ENCODE data around the gene CACNA2D3. TPM values are rescaled to one million over a fixed set of nuclear protein-coding genes. Genes with fewer than 3 reads are reported as not detected.

The CACNA2D3 gene
- total and polyA plus RNA-seq, 2 experiments from 2014 or later = 0.30 to 0.43 TPM

DNA sequence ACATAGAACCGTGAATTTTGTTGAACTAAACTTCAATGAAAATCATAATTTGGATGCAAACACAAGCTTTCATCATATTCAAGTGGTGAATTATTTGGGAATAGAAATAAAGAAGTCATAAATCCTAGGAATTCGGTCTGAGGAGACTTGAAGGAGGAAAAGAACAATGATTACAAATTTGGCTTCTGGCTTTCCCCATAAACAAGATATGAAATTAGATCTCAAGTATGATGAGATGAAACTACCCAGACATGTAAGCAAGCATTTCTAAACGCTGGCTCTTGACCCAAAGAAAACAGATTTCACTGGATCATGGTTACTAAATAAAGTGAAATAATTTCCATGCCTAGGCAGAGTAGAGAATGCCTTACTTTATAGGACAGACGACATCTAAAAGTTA is 952.4 kb downstream of the CACNA2D3 start:
- no peaks in the 10 kb centered on the region for H3K9me2 ChIP-seq (ENCODE audit: insufficient read depth)
- H3K36me3 ChIP-seq (ENCODE audit: low read depth) = no peaks in the 10 kb centered on the region
- H4K20me1 ChIP-seq (ENCODE audit: insufficient read depth) = no peaks in the 10 kb centered on the region
- no peak for DNase-seq
- H3K27me3 ChIP-seq (replicated peaks; ENCODE audit: insufficient read depth) = no peaks in the 10 kb centered on the region
- no peak overlapping the region for H3K4me2 ChIP-seq (ENCODE audit: unreplicated experiment)
- no peak overlapping the region for H2AFZ ChIP-seq
- H3K79me2 ChIP-seq (ENCODE audit: insufficient read depth) = no peaks in the 10 kb centered on the region
- H3K9ac ChIP-seq = no peak overlapping the region
- TF ChIP-seq EZH2 (IDR thresholded peaks at IDR 0.05; ENCODE audit: insufficient read depth, poor library complexity, severe bottlenecking) = no peak
- no peak for TF ChIP-seq EZH2phosphoT487 (IDR thresholded peaks at IDR 0.05; ENCODE audit: insufficient read depth, low read depth)
- H3K4me3 ChIP-seq = no peak overlapping the region
- H3F3A ChIP-seq (ENCODE audit: insufficient read depth) = no peaks in the 10 kb centered on the region
- no peaks in the 10 kb centered on the region for H3K9me3 ChIP-seq (ENCODE audit: low read depth)
- H3K27ac ChIP-seq = no peak overlapping the region
- 43 to 50% methylated on average over 4 of the region's 4 CpGs for WGBS, 2 experiments (ENCODE audit: low coverage in 1 of 2, low lambda C conversion rate in 2 of 2, missing lambda C conversion rate in 2 of 2)
- H3K4me1 ChIP-seq (ENCODE audit: insufficient read depth) = no peaks in the 10 kb centered on the region
- in situ Hi-C loops (cut with MboI) = no loop called here

DNA sequence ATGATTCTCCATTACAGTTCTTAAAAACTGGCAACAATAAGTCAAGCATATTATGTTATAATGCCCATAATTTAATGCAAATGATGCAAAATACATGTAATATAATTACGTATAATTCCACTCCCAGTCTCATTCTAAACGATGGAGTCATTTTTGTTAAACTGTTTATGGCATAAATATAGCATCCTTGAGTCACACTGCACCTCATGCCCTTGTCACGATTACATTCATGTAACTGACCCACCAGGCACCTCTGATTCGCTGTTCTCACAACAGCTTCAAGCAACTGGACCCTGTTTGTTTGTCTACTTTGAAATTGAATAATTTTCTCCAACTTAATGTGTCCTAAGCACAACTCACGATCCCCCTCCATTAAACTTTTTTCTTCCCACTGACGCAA is 953.5 kb downstream of the CACNA2D3 start:
- Histone ChIP-seq H3F3A (ENCODE audit: insufficient read depth) (no peaks in the 10 kb centered on the region), H3K27ac (no peak overlapping the region), H3K79me2 (ENCODE audit: insufficient read depth) (no peaks in the 10 kb centered on the region), H3K4me3 (no peak overlapping the region), H3K4me1 (ENCODE audit: insufficient read depth) (no peaks in the 10 kb centered on the region), H2AFZ (no peak overlapping the region), H3K36me3 (ENCODE audit: low read depth) (no peaks in the 10 kb centered on the region), H3K9me2 (ENCODE audit: insufficient read depth) (no peaks in the 10 kb centered on the region), H3K4me2 (ENCODE audit: unreplicated experiment) (no peak overlapping the region), H3K9me3 (ENCODE audit: low read depth) (no peaks in the 10 kb centered on the region), H3K9ac (no peak overlapping the region), H3K27me3 (replicated peaks; ENCODE audit: insufficient read depth) (no peaks in the 10 kb centered on the region), H4K20me1 (ENCODE audit: insufficient read depth) (no peaks in the 10 kb centered on the region)
- 71 to 80% methylated on average over 6 of the region's 6 CpGs for WGBS, 2 experiments (ENCODE audit: low coverage in 1 of 2, low lambda C conversion rate in 2 of 2, missing lambda C conversion rate in 2 of 2)
- TF ChIP-seq EZH2 (IDR thresholded peaks at IDR 0.05; ENCODE audit: insufficient read depth, poor library complexity, severe bottlenecking) (no peak), EZH2phosphoT487 (IDR thresholded peaks at IDR 0.05; ENCODE audit: insufficient read depth, low read depth) (no peak)
- in situ Hi-C loops (cut with MboI) = no loop called here
- peak; percentile 46 for DNase-seq

DNA sequence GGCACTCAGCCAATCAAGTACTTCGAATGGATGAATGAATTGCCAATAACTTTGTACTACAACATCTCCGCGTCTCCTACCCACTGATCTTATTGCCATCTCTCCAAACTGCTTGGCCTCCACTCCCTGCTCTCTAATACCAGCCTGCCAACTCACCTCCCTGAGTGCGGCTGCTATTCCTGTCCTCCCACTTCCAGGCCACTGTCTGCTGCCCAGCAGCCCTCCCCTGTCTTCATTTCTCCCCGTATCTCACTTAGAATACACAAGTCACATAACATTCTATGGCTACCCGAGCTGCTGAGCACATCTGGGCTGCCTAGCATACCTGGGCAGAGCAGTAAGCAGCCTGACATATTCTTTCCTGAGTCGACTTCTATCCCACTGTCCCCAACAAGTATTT is 955.4 kb downstream of the CACNA2D3 start:
- no peaks in the 10 kb centered on the region for H4K20me1 ChIP-seq (ENCODE audit: insufficient read depth)
- no peak overlapping the region for H2AFZ ChIP-seq
- no peaks in the 10 kb centered on the region for H3K36me3 ChIP-seq (ENCODE audit: low read depth)
- no peaks in the 10 kb centered on the region for H3K9me3 ChIP-seq (ENCODE audit: low read depth)
- H3F3A ChIP-seq (ENCODE audit: insufficient read depth) = no peaks in the 10 kb centered on the region
- no peaks in the 10 kb centered on the region for H3K79me2 ChIP-seq (ENCODE audit: insufficient read depth)
- no peak for DNase-seq
- no peak overlapping the region for H3K4me3 ChIP-seq
- no peak overlapping the region for H3K27ac ChIP-seq
- H3K9ac ChIP-seq = no peak overlapping the region
- no peak overlapping the region for H3K4me2 ChIP-seq (ENCODE audit: unreplicated experiment)
- H3K27me3 ChIP-seq (replicated peaks; ENCODE audit: insufficient read depth) = no peaks in the 10 kb centered on the region
- no peaks in the 10 kb centered on the region for H3K4me1 ChIP-seq (ENCODE audit: insufficient read depth)
- in situ Hi-C loops (cut with MboI) = no loop called here
- no peaks in the 10 kb centered on the region for H3K9me2 ChIP-seq (ENCODE audit: insufficient read depth)
- TF ChIP-seq EZH2 (IDR thresholded peaks at IDR 0.05; ENCODE audit: insufficient read depth, poor library complexity, severe bottlenecking) = no peak
- TF ChIP-seq EZH2phosphoT487 (IDR thresholded peaks at IDR 0.05; ENCODE audit: insufficient read depth, low read depth) = no peak
- WGBS, 2 experiments (ENCODE audit: low coverage in 1 of 2, low lambda C conversion rate in 2 of 2, missing lambda C conversion rate in 2 of 2) = 63 to 69% methylated on average over 7 of the region's 7 CpGs

GRCh38 chr3:55078876-55079275 is 956.5 kb downstream of the CACNA2D3 start:
- Histone ChIP-seq H3K9ac (no peak overlapping the region), H3K4me2 (ENCODE audit: unreplicated experiment) (no peak overlapping the region), H3K36me3 (ENCODE audit: low read depth) (no peaks in the 10 kb centered on the region), H4K20me1 (ENCODE audit: insufficient read depth) (no peaks in the 10 kb centered on the region), H3K9me3 (ENCODE audit: low read depth) (no peaks in the 10 kb centered on the region), H3K4me1 (ENCODE audit: insufficient read depth) (no peaks in the 10 kb centered on the region), H3K9me2 (ENCODE audit: insufficient read depth) (no peaks in the 10 kb centered on the region), H3K27ac (no peak overlapping the region), H3K79me2 (ENCODE audit: insufficient read depth) (no peaks in the 10 kb centered on the region), H3F3A (ENCODE audit: insufficient read depth) (no peaks in the 10 kb centered on the region), H3K27me3 (replicated peaks; ENCODE audit: insufficient read depth) (no peaks in the 10 kb centered on the region), H2AFZ (no peak overlapping the region), H3K4me3 (no peak overlapping the region)
- in situ Hi-C loops (cut with MboI) = no loop called here
- 68 to 73% methylated on average over 7 of the region's 7 CpGs for WGBS, 2 experiments (ENCODE audit: low coverage in 1 of 2, low lambda C conversion rate in 2 of 2, missing lambda C conversion rate in 2 of 2)
- TF ChIP-seq EZH2phosphoT487 (IDR thresholded peaks at IDR 0.05; ENCODE audit: insufficient read depth, low read depth) (no peak), EZH2 (IDR thresholded peaks at IDR 0.05; ENCODE audit: insufficient read depth, poor library complexity, severe bottlenecking) (no peak)
- DNase-seq = no peak

DNA sequence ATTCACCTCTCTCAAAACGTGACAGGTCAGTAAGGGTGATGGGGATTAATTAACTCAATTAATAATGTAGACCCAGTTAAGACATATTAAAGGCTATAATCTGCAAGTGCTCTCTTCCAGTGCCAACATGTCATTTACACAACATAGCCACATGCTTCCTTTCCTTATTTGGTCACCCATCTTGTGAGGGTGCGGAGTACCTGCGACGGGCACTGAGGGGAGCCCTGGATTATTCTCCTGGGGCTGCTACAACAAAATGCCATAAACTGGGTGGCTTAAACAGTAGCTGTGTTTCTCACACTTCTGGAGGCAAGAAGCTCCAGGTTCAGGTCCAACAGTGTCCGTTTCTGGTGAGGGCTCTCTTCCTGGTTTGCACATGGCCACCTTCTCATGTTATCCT is 962.9 kb downstream of the CACNA2D3 start:
- H3F3A ChIP-seq (ENCODE audit: insufficient read depth) = no peaks in the 10 kb centered on the region
- no peak overlapping the region for H3K4me3 ChIP-seq
- no peaks in the 10 kb centered on the region for H3K9me3 ChIP-seq (ENCODE audit: low read depth)
- no peak overlapping the region for H2AFZ ChIP-seq
- no peaks in the 10 kb centered on the region for H3K4me1 ChIP-seq (ENCODE audit: insufficient read depth)
- no peaks in the 10 kb centered on the region for H3K27me3 ChIP-seq (replicated peaks; ENCODE audit: insufficient read depth)
- 67 to 70% methylated on average over 5 of the region's 5 CpGs for WGBS, 2 experiments (ENCODE audit: low coverage in 1 of 2, low lambda C conversion rate in 2 of 2, missing lambda C conversion rate in 2 of 2)
- in situ Hi-C loops (cut with MboI) = no loop called here
- TF ChIP-seq EZH2phosphoT487 (IDR thresholded peaks at IDR 0.05; ENCODE audit: insufficient read depth, low read depth) = no peak
- no peak for TF ChIP-seq EZH2 (IDR thresholded peaks at IDR 0.05; ENCODE audit: insufficient read depth, poor library complexity, severe bottlenecking)
- H3K79me2 ChIP-seq (ENCODE audit: insufficient read depth) = no peaks in the 10 kb centered on the region
- no peaks in the 10 kb centered on the region for H3K36me3 ChIP-seq (ENCODE audit: low read depth)
- H3K4me2 ChIP-seq (ENCODE audit: unreplicated experiment) = no peak overlapping the region
- H3K9me2 ChIP-seq (ENCODE audit: insufficient read depth) = no peaks in the 10 kb centered on the region
- H3K9ac ChIP-seq = no peak overlapping the region
- no peaks in the 10 kb centered on the region for H4K20me1 ChIP-seq (ENCODE audit: insufficient read depth)
- no peak overlapping the region for H3K27ac ChIP-seq
- no peak for DNase-seq
